HCT116 (cell line): Measurements from ENCODE around the gene GPX3. TPM values are rescaled to one million over a fixed set of nuclear protein-coding genes. Genes with fewer than 3 reads are reported as not detected.

Experiments used
- ATAC-seq: fragments of 200-7000 bp; cut with Tn5 transposase; 2 replicates; pipeline ENCODE4 v1.9.1; 2020; ENCODE audit warnings: mild to moderate bottlenecking, moderate library complexity
- BruUV-seq: library from RNA; stranded (reverse); fragments of 400-500 nt; replicated peaks from 2 replicates; lab custom pipeline; 2021; lab: Mats Ljungman, UMichigan
- CTCF ChIA-PET: fragments of 300-600 bp; sonication (Branson Sonifier 250); formaldehyde crosslinking; loops from one replicate; lab custom pipeline; 2021; ENCODE audit warnings: antibody characterized with exemption; lab: Charles Lee
- POLR2A ChIA-PET: fragments of 300-600, 350-600 bp; sonication (Branson Sonifier 250); formaldehyde crosslinking; loops from one replicate; lab custom pipeline; 2021; ENCODE audit warnings: antibody characterized with exemption; lab: Charles Lee
- RAD21 ChIA-PET, 2 experiments: fragments of 300-600 bp; sonication (Branson Sonifier 250); formaldehyde crosslinking; loops; one replicate each; lab custom pipeline; 2023; ENCODE audit warnings: low total read pairs in 2 of 2; ENCODE audit not compliant: uncharacterized antibody in 2 of 2, unreplicated experiment in 2 of 2, low non-redundant PET in 1 of 2; lab: Charles Lee
- DNase-seq: peaks from one replicate; pipeline ENCODE4 v3.0.0-alpha.2; 2010; ENCODE audit warnings: low read depth, low spot score
- H2AFZ ChIP-seq: fragments of 200-600 bp; shearing (Covaris generic), sonication (generic); 2 replicates; pipeline ENCODE4 v1.6.1; 2017; ENCODE audit warnings: low read depth, mixed run types, mixed read lengths, antibody characterized with exemption, low read length; ENCODE audit not compliant: poor library complexity, severe bottlenecking
- H3K27ac ChIP-seq: 2 replicates; pipeline ENCODE4 v1.5.1; 2012; ENCODE audit warnings: low read depth, low read length
- H3K27me3 ChIP-seq: fragments of 200-600 bp; sonication (generic); 2 replicates; pipeline ENCODE4 v1.6.1; 2016; ENCODE audit warnings: mixed run types, low read length, mixed read lengths; ENCODE audit not compliant: insufficient read depth
- H3K36me3 ChIP-seq, 2 experiments: fragments of 200-500 bp in 1 of 2; fragments of 200-600 bp in 1 of 2; sonication (Bioruptor generic) in 1 of 2; sonication (generic) in 1 of 2; 2 replicates each; pipeline versions ENCODE4 v1.5.1 to v1.6.1; 2014 to 2016; ENCODE audit warnings: low read length in 2 of 2, inconsistent platforms in 1 of 2, mixed read lengths in 1 of 2, mixed run types in 1 of 2; ENCODE audit not compliant: insufficient read depth in 2 of 2, control insufficient read depth in 1 of 2
- H3K4me1 ChIP-seq, 2 experiments: fragments of 200-600 bp in 1 of 2; sonication (generic) in 1 of 2; 2 replicates each; pipeline versions ENCODE4 v1.5.1 to v1.6.1; 2012 to 2017; ENCODE audit warnings: low read length in 2 of 2, inconsistent platforms in 1 of 2, mild to moderate bottlenecking in 1 of 2, mixed read lengths in 1 of 2, mixed run types in 1 of 2, moderate library complexity in 1 of 2; ENCODE audit not compliant: insufficient read depth in 2 of 2, control insufficient read depth in 1 of 2
- H3K4me2 ChIP-seq: fragments of 200-600 bp; sonication (generic); 2 replicates; pipeline ENCODE4 v1.6.1; 2017; ENCODE audit warnings: mixed run types, low read length, mixed read lengths
- H3K4me3 ChIP-seq, 2 experiments: fragments of 200-600 bp in 1 of 2; sonication (generic) in 1 of 2; replicated peaks in 1 of 2; 2 replicates each; pipeline ENCODE4 v1.5.1; 2011 to 2016; ENCODE audit warnings: low read length in 2 of 2, control low read depth in 1 of 2, low read depth in 1 of 2, mild to moderate bottlenecking in 1 of 2, mixed read lengths in 1 of 2, mixed run types in 1 of 2
- H3K79me2 ChIP-seq: fragments of 200-600 bp; sonication (generic); 2 replicates; pipeline ENCODE4 v1.6.1; 2017; ENCODE audit warnings: mild to moderate bottlenecking, mixed run types, low read length, moderate library complexity, mixed read lengths; ENCODE audit not compliant: insufficient read depth
- H3K9ac ChIP-seq: fragments of 200-600 bp; sonication (generic); 2 replicates; pipeline ENCODE4 v1.6.1; 2016; ENCODE audit warnings: low read length, mixed read lengths
- H3K9me2 ChIP-seq: fragments of 200-600 bp; sonication (generic), shearing (Covaris generic); 2 replicates; pipeline ENCODE4 v1.6.1; 2017; ENCODE audit warnings: mixed run types, mild to moderate bottlenecking, moderate library complexity; ENCODE audit not compliant: insufficient read depth
- H3K9me3 ChIP-seq, 2 experiments: fragments of 200-500 bp in 1 of 2; fragments of 200-600 bp in 1 of 2; sonication (Bioruptor generic) in 1 of 2; sonication (generic) in 1 of 2; 2 replicates each; pipeline ENCODE4 v1.6.1; 2014 to 2017; ENCODE audit warnings: low read length in 2 of 2, mixed read lengths in 2 of 2, inconsistent platforms in 1 of 2, low read depth in 1 of 2, mild to moderate bottlenecking in 1 of 2, mixed run types in 1 of 2, moderate library complexity in 1 of 2; ENCODE audit not compliant: control insufficient read depth in 1 of 2, insufficient read depth in 1 of 2
- H4K20me1 ChIP-seq: fragments of 200-600 bp; sonication (generic), shearing (Covaris generic); 2 replicates; pipeline ENCODE4 v1.6.1; 2017; ENCODE audit warnings: mixed run types, mild to moderate bottlenecking, moderate library complexity; ENCODE audit not compliant: insufficient read depth
- FOSL1 ChIP-seq: IDR thresholded peaks from 2 replicates; pipeline ENCODE4 v1.6.1; 2012; ENCODE audit warnings: low read depth
- JUND ChIP-seq: IDR thresholded peaks from 2 replicates; pipeline ENCODE4 v1.6.1; 2012
- REST ChIP-seq: IDR thresholded peaks from 2 replicates; pipeline ENCODE4 v1.6.1; 2012; ENCODE audit warnings: low read depth
- YY1 ChIP-seq: IDR thresholded peaks from 2 replicates; pipeline ENCODE4 v1.6.1; 2011; ENCODE audit warnings: low read length, low read depth, moderate library complexity, mild to moderate bottlenecking; ENCODE audit not compliant: insufficient replicate concordance; ENCODE audit errors: extremely low read depth
- ZBTB33 ChIP-seq: IDR thresholded peaks from 2 replicates; pipeline ENCODE4 v1.6.1; 2011; ENCODE audit warnings: mild to moderate bottlenecking, low read length, moderate library complexity; ENCODE audit not compliant: insufficient replicate concordance; ENCODE audit errors: extremely low read depth
- intact Hi-C: fragments of 100-400 bp; cut with micrococcal nuclease; formaldehyde crosslinking; loops from 2 replicates; pipeline ENCODE4 v1.10.0; 2022
- total RNA-seq: library from RNA; stranded (reverse); gene quantifications from one replicate; pipeline ENCODE4 v1.2.1, GENCODE V29; 2021; ENCODE audit not compliant: unreplicated experiment

The GPX3 gene
- total RNA-seq, 1 experiment from 2014 or later: 0.96 TPM

- DNase-seq (no peak), ATAC-seq (no peak)
- CTCF ChIA-PET: no interaction called here
- TF ChIP-seq FOSL1: no peak
- no peak for TF ChIP-seq REST
- TF ChIP-seq ZBTB33: no peak
- no peak for TF ChIP-seq JUND
- no peak for TF ChIP-seq YY1
- RAD21 ChIA-PET: no interaction called here
- no peaks in the 10 kb centered on the region for H3K79me2 ChIP-seq
- H3K27ac ChIP-seq: no peak overlapping the region
- no peak overlapping the region for H3K9ac ChIP-seq
- H4K20me1 ChIP-seq: no peaks in the 10 kb centered on the region
- H3K4me2 ChIP-seq: no peak overlapping the region
- no peaks in the 10 kb centered on the region for H3K9me3 ChIP-seq
- peaks cover 0 to 16% of the 10 kb centered on the region in 2 experiments; a peak in 2 of 4 replicates for H3K4me1 ChIP-seq
- no peak overlapping the region for H2AFZ ChIP-seq
- POLR2A ChIA-PET: no interaction called here
- BruUV-seq: no TSS peak
- H3K27me3 ChIP-seq: peaks cover 10% of the 10 kb centered on the region; the same call in 1 of the 2 replicates
- H3K9me2 ChIP-seq: no peaks in the 10 kb centered on the region
- no peaks in the 10 kb centered on the region for H3K36me3 ChIP-seq
- H3K4me3 ChIP-seq: no peak overlapping the region
- intact Hi-C loops: loop anchor here (2.0 to 10.0 kb wide), 4 partner anchors 153 to 521 kb away; partner anchors contain the start of gene ANXA6
These were observed 16.9 kb upstream of the GPX3 start for GRCh38 chr5:151003503-151003860.
